ENCODE results near the gene CLASRP.

GRCh38 chr19:45019187-45019586 lies 19.7 kb upstream of the CLASRP start:
- TF ChIP-seq CTCF (IDR thresholded peaks at IDR 0.05; ENCODE audit: low read length) (no peak), EZH2 (optimal IDR thresholded peaks at IDR 0.05; ENCODE audit: low read depth, low read length) (no peak)
